GM12872 (cell line): Measurements from ENCODE around the gene KCNQ1.

Experiments used
- CTCF ChIP-seq: IDR thresholded peaks from 3 replicates; pipeline ENCODE4 v1.5.1; 2011; ENCODE audit warnings: low read depth, mild to moderate bottlenecking, low read length, moderate library complexity; ENCODE audit not compliant: insufficient read depth

KCNQ1 gene

GRCh38 chr11:2669634-2670469 is 225.0 kb downstream of the KCNQ1 start:
- no peak for TF ChIP-seq CTCF

GRCh38 chr11:2670541-2671100 is 225.8 kb downstream of the KCNQ1 start:
- no peak for TF ChIP-seq CTCF

GRCh38 chr11:2671748-2672147 is 226.9 kb downstream of the KCNQ1 start:
- TF ChIP-seq CTCF, result no peak

- TF ChIP-seq CTCF, result no peak
Observed at GRCh38 chr11:2672553-2673249, 227.9 kb downstream of the KCNQ1 start.

GRCh38 chr11:2673250-2673610 is 228.4 kb downstream of the KCNQ1 start:
- TF ChIP-seq CTCF, result no peak

- TF ChIP-seq CTCF, result no peak
Observed at GRCh38 chr11:2673871-2674471, 229.2 kb downstream of the KCNQ1 start.

GRCh38 chr11:2674658-2675131 is 229.9 kb downstream of the KCNQ1 start:
- no peak for TF ChIP-seq CTCF
